Neuronal stem cell (in vitro differentiated cells): Measurements from ENCODE around the gene HS6ST3.
"Not testable (repeated sequence)": the region's sequence is repeated elsewhere in the genome, so short reads cannot be mapped to it uniquely, and the experiment has no call there.

ENCODE experiments used
- DNase-seq: peaks from one replicate; pipeline ENCODE4 v3.0.0-alpha.2; 2013; ENCODE audit warnings: low spot score
- H2AFZ ChIP-seq: one replicate; pipeline ENCODE4 v1.6.1; 2013; ENCODE audit warnings: mild to moderate bottlenecking, low read length, inconsistent platforms
- H2AK5ac ChIP-seq: 2 replicates; pipeline ENCODE4 v1.6.1; 2013; ENCODE audit warnings: low read depth, mild to moderate bottlenecking, inconsistent platforms, low read length, moderate library complexity, mixed read lengths
- H2BK120ac ChIP-seq: 2 replicates; pipeline ENCODE4 v1.6.1; 2013; ENCODE audit warnings: low read depth, mild to moderate bottlenecking, inconsistent platforms, low read length, moderate library complexity, mixed read lengths
- H2BK12ac ChIP-seq: one replicate; pipeline ENCODE4 v1.6.1; 2013; ENCODE audit warnings: low read length, inconsistent platforms
- H2BK15ac ChIP-seq: 2 replicates; pipeline ENCODE4 v1.6.1; 2013; ENCODE audit warnings: mild to moderate bottlenecking, low read length, inconsistent platforms, mixed read lengths
- H2BK5ac ChIP-seq: one replicate; pipeline ENCODE4 v1.6.1; 2013; ENCODE audit warnings: inconsistent platforms, mild to moderate bottlenecking, low read length, moderate library complexity
- H3K14ac ChIP-seq: one replicate; pipeline ENCODE4 v1.6.1; 2013; ENCODE audit warnings: low read length, inconsistent platforms
- H3K18ac ChIP-seq: 2 replicates; pipeline ENCODE4 v1.6.1; 2013; ENCODE audit warnings: low read length, inconsistent platforms
- H3K23ac ChIP-seq: 2 replicates; pipeline ENCODE4 v1.6.1; 2013; ENCODE audit warnings: low read depth, mild to moderate bottlenecking, mixed read lengths, low read length, inconsistent platforms; ENCODE audit not compliant: poor library complexity
- H3K27ac ChIP-seq: replicated peaks from 3 replicates; pipeline ENCODE4 v1.5.1; 2013; ENCODE audit warnings: low read length, inconsistent platforms
- H3K27me3 ChIP-seq, 3 experiments: 2 replicates each; pipeline ENCODE4 v1.6.1; 2013; ENCODE audit warnings: low read length in 3 of 3, mild to moderate bottlenecking in 2 of 3, inconsistent platforms in 1 of 3, low read depth in 1 of 3, mixed read lengths in 1 of 3, moderate library complexity in 1 of 3; ENCODE audit not compliant: control insufficient read depth in 3 of 3, insufficient read depth in 3 of 3
- H3K36me3 ChIP-seq, 2 donors: replicated peaks in 1 of 2; 2 replicates each; pipeline ENCODE4 v1.6.1; 2013; ENCODE audit warnings: low read length in 2 of 2; ENCODE audit not compliant: control insufficient read depth in 2 of 2, insufficient read depth in 2 of 2
- H3K4ac ChIP-seq: 2 replicates; pipeline ENCODE4 v1.6.1; 2013; ENCODE audit warnings: inconsistent platforms, mild to moderate bottlenecking, low read length, moderate library complexity
- H3K4me1 ChIP-seq, 2 donors: 1 replicate in 1 of 2; 2 replicates in 1 of 2; pipeline ENCODE4 v1.6.1; 2013; ENCODE audit warnings: low read length in 2 of 2, low read depth in 1 of 2; ENCODE audit not compliant: control insufficient read depth in 2 of 2, insufficient read depth in 1 of 2
- H3K4me2 ChIP-seq: one replicate; pipeline ENCODE4 v1.6.1; 2013; ENCODE audit warnings: mild to moderate bottlenecking, low read length, inconsistent platforms; ENCODE audit not compliant: insufficient read depth, poor library complexity, severe bottlenecking
- H3K4me3 ChIP-seq, 2 donors: 2 replicates each; pipeline ENCODE4 v1.5.1; 2013; ENCODE audit warnings: low read length in 2 of 2, mild to moderate bottlenecking in 2 of 2, inconsistent platforms in 1 of 2, moderate library complexity in 1 of 2
- H3K79me1 ChIP-seq: one replicate; pipeline ENCODE4 v1.6.1; 2013; ENCODE audit warnings: low read depth, mild to moderate bottlenecking, inconsistent platforms, low read length, moderate library complexity
- H3K9ac ChIP-seq: one replicate; pipeline ENCODE4 v1.6.1; 2013; ENCODE audit warnings: mild to moderate bottlenecking, low read depth, low read length, inconsistent platforms; ENCODE audit not compliant: poor library complexity
- H3K9me3 ChIP-seq, 2 donors: replicated peaks in 1 of 2; 2 replicates each; pipeline versions ENCODE3 to v1.6.1; 2013; ENCODE audit warnings: low read length in 2 of 2, mild to moderate bottlenecking in 2 of 2, inconsistent platforms in 1 of 2, low read depth in 1 of 2, mixed read lengths in 1 of 2, moderate library complexity in 1 of 2; ENCODE audit not compliant: control insufficient read depth in 2 of 2, insufficient read depth in 1 of 2
- H4K8ac ChIP-seq: one replicate; pipeline ENCODE4 v1.6.1; 2013; ENCODE audit warnings: low read depth, mild to moderate bottlenecking, inconsistent platforms, low read length, moderate library complexity
- H4K91ac ChIP-seq: one replicate; pipeline ENCODE4 v1.6.1; 2013; ENCODE audit warnings: low read length, low read depth, mild to moderate bottlenecking, inconsistent platforms; ENCODE audit not compliant: poor library complexity
- WGBS, 2 donors: extraction: QIAGEN DNeasy Blood & Tissue Kit; methylation state at CpG; one replicate each; pipeline ENCODE4 v1.1.7; 2013; ENCODE audit warnings: missing lambda C conversion rate in 2 of 2, mixed read lengths in 1 of 2; ENCODE audit not compliant: insufficient read length in 2 of 2, insufficient replicate concordance in 1 of 2; ENCODE audit errors: extremely low coverage in 2 of 2; 5-methylcytosine and 5-hydroxymethylcytosine counted together

HS6ST3 gene

GRCh38 chr13:96104516-96104915 is 14.6 kb downstream of the HS6ST3 start:
- Histone ChIP-seq H3K79me1 (no peaks in the 10 kb centered on the region), H3K9me3 (no peaks in the 10 kb centered on the region), H2AK5ac (no peak overlapping the region), H3K27me3 (peaks cover 0 to 13% (median 0%) of the 10 kb centered on the region in 3 experiments), H3K27ac (no peak overlapping the region), H2BK120ac (no peak overlapping the region), H2BK5ac (no peak overlapping the region), H4K8ac (no peak overlapping the region), H3K14ac (no peak overlapping the region), H2BK15ac (no peak overlapping the region), H3K36me3 (no peaks in the 10 kb centered on the region), H3K4me2 (no peak overlapping the region), H2AFZ (peak overlapping the region; percentile 8), H3K23ac (no peak overlapping the region), H3K9ac (no peak overlapping the region), H2BK12ac (no peak overlapping the region), H4K91ac (no peak overlapping the region), H3K18ac (no peak overlapping the region), H3K4me3 (no peak overlapping the region), H3K4ac (no peak overlapping the region), H3K4me1 (peaks cover 0 to 4% of the 10 kb centered on the region in 2 donors)
- no CpG with 5 or more reads among the region's 2 CpGs for WGBS, 2 donors
- DNase-seq: no peak

GRCh38 chr13:96108072-96108471 is 18.2 kb downstream of the HS6ST3 start:
- not testable (repeated sequence) for H2AFZ ChIP-seq, H3K4me2 ChIP-seq, H3K36me3 ChIP-seq, H4K91ac ChIP-seq, H4K8ac ChIP-seq, H2BK12ac ChIP-seq, H3K23ac ChIP-seq, H3K4me1 ChIP-seq, H3K27ac ChIP-seq, H2BK5ac ChIP-seq, H3K27me3 ChIP-seq, H3K18ac ChIP-seq, H2BK120ac ChIP-seq, H3K9ac ChIP-seq, H3K4ac ChIP-seq, H3K14ac ChIP-seq, H2AK5ac ChIP-seq, H2BK15ac ChIP-seq, H3K79me1 ChIP-seq, H3K4me3 ChIP-seq, DNase-seq, H3K9me3 ChIP-seq
- no CpG with 5 or more reads among the region's 8 CpGs for WGBS, 2 donors

GRCh38 chr13:96109125-96109524 is 19.2 kb downstream of the HS6ST3 start:
- H2BK12ac ChIP-seq: no peak overlapping the region
- no peaks in the 10 kb centered on the region for H3K27me3 ChIP-seq
- H3K4me1 ChIP-seq: no peaks in the 10 kb centered on the region
- no peak overlapping the region for H3K18ac ChIP-seq
- no peak overlapping the region for H2BK120ac ChIP-seq
- no peak overlapping the region for H2AK5ac ChIP-seq
- H4K8ac ChIP-seq: no peak overlapping the region
- H3K23ac ChIP-seq: no peak overlapping the region
- H2BK15ac ChIP-seq: no peak overlapping the region
- no peak overlapping the region for H2BK5ac ChIP-seq
- no peak for DNase-seq
- no CpG with 5 or more reads among the region's 4 CpGs for WGBS, 2 donors
- H3K36me3 ChIP-seq: no peaks in the 10 kb centered on the region
- no peak overlapping the region for H2AFZ ChIP-seq
- no peak overlapping the region for H3K9ac ChIP-seq
- H3K79me1 ChIP-seq: no peaks in the 10 kb centered on the region
- no peak overlapping the region for H3K4me2 ChIP-seq
- H3K9me3 ChIP-seq: no peaks in the 10 kb centered on the region
- H3K4ac ChIP-seq: no peak overlapping the region
- no peak overlapping the region for H3K4me3 ChIP-seq
- H3K27ac ChIP-seq: no peak overlapping the region
- no peak overlapping the region for H4K91ac ChIP-seq
- no peak overlapping the region for H3K14ac ChIP-seq

- Histone ChIP-seq H4K91ac (no peak overlapping the region), H2AK5ac (no peak overlapping the region), H3K4ac (no peak overlapping the region), H3K14ac (no peak overlapping the region), H3K27me3 (no peaks in the 10 kb centered on the region), H3K4me3 (no peak overlapping the region), H2BK15ac (no peak overlapping the region), H3K23ac (no peak overlapping the region), H2AFZ (no peak overlapping the region), H2BK5ac (no peak overlapping the region), H3K4me1 (no peaks in the 10 kb centered on the region), H3K9me3 (no peaks in the 10 kb centered on the region), H2BK12ac (no peak overlapping the region), H2BK120ac (no peak overlapping the region), H3K9ac (no peak overlapping the region), H3K36me3 (no peaks in the 10 kb centered on the region), H3K27ac (no peak overlapping the region), H3K18ac (no peak overlapping the region), H4K8ac (no peak overlapping the region), H3K4me2 (no peak overlapping the region), H3K79me1 (no peaks in the 10 kb centered on the region)
- DNase-seq: no peak
- no CpG with 5 or more reads among the region's 2 CpGs for WGBS, 2 donors
Observed at GRCh38 chr13:96112936-96113335, 23.0 kb downstream of the HS6ST3 start.
